Prostate gland (tissue), 2 donors: ENCODE results near the gene DPYSL3.

Experiments
- POLR2A ChIP-seq: fragments of 450-650 bp; IDR thresholded peaks from one replicate; pipeline ENCODE4 v1.6.1; 2016; ENCODE audit warnings: antibody characterized with exemption, mild to moderate bottlenecking
- POLR2AphosphoS5 ChIP-seq: sonication (generic); formaldehyde crosslinking; IDR thresholded peaks from one replicate; pipeline ENCODE4 v1.6.1; 2017; ENCODE audit warnings: antibody characterized with exemption
- TF ChIP-seq, protein P1 (sequence below), 4 experiments: fragments of 200-600 bp in 2 of 4; fragments of 450-650 bp in 2 of 4; sonication (generic) in 2 of 4; IDR thresholded peaks; 1 replicate in 3 of 4; 2 replicates in 1 of 4; pipeline ENCODE4 v1.5.1; 2016 to 2019; ENCODE audit warnings: antibody characterized with exemption in 4 of 4, mild to moderate bottlenecking in 2 of 4, moderate library complexity in 2 of 4

- TF ChIP-seq, protein P1, sequence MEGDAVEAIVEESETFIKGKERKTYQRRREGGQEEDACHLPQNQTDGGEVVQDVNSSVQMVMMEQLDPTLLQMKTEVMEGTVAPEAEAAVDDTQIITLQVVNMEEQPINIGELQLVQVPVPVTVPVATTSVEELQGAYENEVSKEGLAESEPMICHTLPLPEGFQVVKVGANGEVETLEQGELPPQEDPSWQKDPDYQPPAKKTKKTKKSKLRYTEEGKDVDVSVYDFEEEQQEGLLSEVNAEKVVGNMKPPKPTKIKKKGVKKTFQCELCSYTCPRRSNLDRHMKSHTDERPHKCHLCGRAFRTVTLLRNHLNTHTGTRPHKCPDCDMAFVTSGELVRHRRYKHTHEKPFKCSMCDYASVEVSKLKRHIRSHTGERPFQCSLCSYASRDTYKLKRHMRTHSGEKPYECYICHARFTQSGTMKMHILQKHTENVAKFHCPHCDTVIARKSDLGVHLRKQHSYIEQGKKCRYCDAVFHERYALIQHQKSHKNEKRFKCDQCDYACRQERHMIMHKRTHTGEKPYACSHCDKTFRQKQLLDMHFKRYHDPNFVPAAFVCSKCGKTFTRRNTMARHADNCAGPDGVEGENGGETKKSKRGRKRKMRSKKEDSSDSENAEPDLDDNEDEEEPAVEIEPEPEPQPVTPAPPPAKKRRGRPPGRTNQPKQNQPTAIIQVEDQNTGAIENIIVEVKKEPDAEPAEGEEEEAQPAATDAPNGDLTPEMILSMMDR (IDR thresholded peaks at IDR 0.05), result peak in 3 of 4 experiments; percentile 24 to 37 (median 36)
- TF ChIP-seq POLR2AphosphoS5, result no peak
- TF ChIP-seq POLR2A, result no peak
These were observed 118.1 kb downstream of the DPYSL3 start for GRCh38 chr5:147391781-147392180.
